ENCODE results near the gene VMAC.
"Not testable (repeated sequence)": the region's sequence is repeated elsewhere in the genome, so short reads cannot be mapped to it uniquely, and the experiment has no call there.

Gene VMAC

GRCh38 chr19:5884065-5884811 is 20.4 kb upstream of the VMAC start:
- DNase-seq, result not testable (repeated sequence)

GRCh38 chr19:5889288-5889971 is 15.2 kb upstream of the VMAC start:
- no peak for DNase-seq

- no peak for DNase-seq
Observed at GRCh38 chr19:5890099-5890498, 14.6 kb upstream of the VMAC start.

- no peak for DNase-seq
Observed at GRCh38 chr19:5891572-5891937, 13.1 kb upstream of the VMAC start.

- DNase-seq, result peak; percentile 26 to 29
Observed at GRCh38 chr19:5891938-5892771, 12.5 kb upstream of the VMAC start.

- DNase-seq, result no peak
Observed at GRCh38 chr19:5892772-5893275, 11.8 kb upstream of the VMAC start.

- DNase-seq, result no peak
Observed at GRCh38 chr19:5893296-5893903, 11.3 kb upstream of the VMAC start.

- no peak for DNase-seq
Observed at GRCh38 chr19:5893907-5894703, 10.6 kb upstream of the VMAC start.

GRCh38 chr19:5894704-5895349 is 9.8 kb upstream of the VMAC start:
- no peak for DNase-seq

GRCh38 chr19:5895409-5895808 is 9.3 kb upstream of the VMAC start:
- DNase-seq, result no peak

GRCh38 chr19:5895890-5896289 is 8.8 kb upstream of the VMAC start:
- no peak for DNase-seq

GRCh38 chr19:5896365-5897076 is 8.2 kb upstream of the VMAC start:
- no peak for DNase-seq

GRCh38 chr19:5897189-5897969 is 7.3 kb upstream of the VMAC start:
- DNase-seq, result no peak

- no peak for DNase-seq
Observed at GRCh38 chr19:5899728-5900526, 4.7 kb upstream of the VMAC start.

- no peak for DNase-seq
Observed at GRCh38 chr19:5900976-5901375, 3.7 kb upstream of the VMAC start.

GRCh38 chr19:5903056-5903623 is 1.5 kb upstream of the VMAC start:
- DNase-seq, result no peak

GRCh38 chr19:5903624-5904351 is 884 bp upstream of the VMAC start, which contains the start of gene NDUFA11:
TSS of gene NDUFA11 (minus strand) at chr19:5903790. CDS start at chr19:5903708, 82 bp downstream.
- peak; percentile 98 for DNase-seq
